ENCODE results near the gene NOTO.

Gene NOTO

GRCh38 chr2:73235315-73236028, 33.1 kb downstream of the NOTO start:
- no peak for DNase-seq

GRCh38 chr2:73237168-73237567, 34.8 kb downstream of the NOTO start:
- DNase-seq, result no peak

GRCh38 chr2:73238149-73238548, 35.8 kb downstream of the NOTO start:
- DNase-seq, result no peak

- no peak for DNase-seq
Observed at GRCh38 chr2:73238976-73239375, 36.6 kb downstream of the NOTO start.

- DNase-seq, result no peak
Observed at GRCh38 chr2:73239776-73240175, 37.4 kb downstream of the NOTO start.

- DNase-seq, result no peak
Observed at GRCh38 chr2:73243884-73244570, 41.7 kb downstream of the NOTO start.

- no peak for DNase-seq
Observed at GRCh38 chr2:73244580-73244979, 42.2 kb downstream of the NOTO start.

- no peak for DNase-seq
Observed at GRCh38 chr2:73246850-73247249, 44.5 kb downstream of the NOTO start.

- DNase-seq, result no peak
Observed at GRCh38 chr2:73249636-73250035, 47.3 kb downstream of the NOTO start.

GRCh38 chr2:73250872-73251846, 48.8 kb downstream of the NOTO start:
- no peak for DNase-seq

- no peak for DNase-seq
Observed at GRCh38 chr2:73252238-73253027, 50.1 kb downstream of the NOTO start.

- DNase-seq, result no peak
Observed at GRCh38 chr2:73253400-73253799, 51.0 kb downstream of the NOTO start.

- no peak for DNase-seq
Observed at GRCh38 chr2:73253901-73254300, 51.5 kb downstream of the NOTO start.

GRCh38 chr2:73254343-73255006, 52.1 kb downstream of the NOTO start:
- DNase-seq, result no peak

- DNase-seq, result no peak
Observed at GRCh38 chr2:73255007-73255644, 52.8 kb downstream of the NOTO start.

- no peak for DNase-seq
Observed at GRCh38 chr2:73255907-73256617, 53.7 kb downstream of the NOTO start.

GRCh38 chr2:73256618-73256922, 54.2 kb downstream of the NOTO start:
- no peak for DNase-seq

- DNase-seq, result no peak
Observed at GRCh38 chr2:73257021-73257420, 54.6 kb downstream of the NOTO start.

- peak in 1 of 4 experiments; percentile 22 for DNase-seq
Observed at GRCh38 chr2:73257425-73258125, 55.2 kb downstream of the NOTO start.

- no peak for DNase-seq
Observed at GRCh38 chr2:73258186-73258912, 56.0 kb downstream of the NOTO start.
